ENCODE measurements around the gene C8A.

- TF ChIP-seq EZH2 (IDR thresholded peaks at IDR 0.05; ENCODE audit: insufficient read depth, poor library complexity, severe bottlenecking), result no peak
- no peak for TF ChIP-seq EZH2phosphoT487 (IDR thresholded peaks at IDR 0.05; ENCODE audit: insufficient read depth, low read depth)
These were observed 30.3 kb upstream of the C8A start for GRCh38 chr1:56824271-56824670.
